CD8-positive, alpha-beta memory T cell (primary cell): ENCODE results near the gene DAB1. TPM values are rescaled to one million over a fixed set of nuclear protein-coding genes. Genes with fewer than 3 reads are reported as not detected.
A peak's percentile ranks its signal among the peaks of the same experiment; 100 is the strongest.

Experiments used
- CTCF ChIA-PET: fragments of 350-600 bp; sonication (Branson Sonifier 250); formaldehyde crosslinking; loops from one replicate; lab custom pipeline; 2021; ENCODE audit warnings: antibody characterized with exemption; lab: Charles Lee
- POLR2A ChIA-PET: fragments of 350-600 bp; sonication (Branson Sonifier 250); formaldehyde crosslinking; loops from one replicate; lab custom pipeline; 2021; ENCODE audit warnings: antibody characterized with exemption; lab: Charles Lee
- DNase-seq, 5 donors: peaks; one replicate each; pipeline versions ENCODE4 v3.0.0 to v3.0.0-alpha.2; 2020 to 2022; ENCODE audit warnings: mixed read lengths in 1 of 5
- H3K27ac ChIP-seq: one replicate; pipeline ENCODE4 v1.7.0; 2013; ENCODE audit warnings: low read depth, mild to moderate bottlenecking, low read length, moderate library complexity
- H3K27me3 ChIP-seq: 2 replicates; pipeline ENCODE4 v1.7.0; 2013; ENCODE audit warnings: low read length, mild to moderate bottlenecking; ENCODE audit not compliant: insufficient read depth, poor library complexity, severe bottlenecking
- H3K36me3 ChIP-seq: 2 replicates; pipeline ENCODE4 v1.7.0; 2013; ENCODE audit warnings: mild to moderate bottlenecking, low read length, moderate library complexity; ENCODE audit not compliant: insufficient read depth
- H3K4me1 ChIP-seq: 2 replicates; pipeline ENCODE4 v1.7.0; 2013; ENCODE audit warnings: mild to moderate bottlenecking, low read length, moderate library complexity; ENCODE audit not compliant: insufficient read depth
- H3K4me3 ChIP-seq: 2 replicates; pipeline ENCODE4 v1.7.0; 2013; ENCODE audit warnings: mild to moderate bottlenecking, low read length
- H3K9me3 ChIP-seq: 2 replicates; pipeline ENCODE4 v1.7.0; 2013; ENCODE audit warnings: mild to moderate bottlenecking, low read length
- H3K27ac Mint-ChIP-seq, 8 donors: one replicate each; pipeline ENCODE4 v1.8.0; 2020 to 2021; ENCODE audit warnings: mixed read lengths in 8 of 8, mild to moderate bottlenecking in 6 of 8, inconsistent platforms in 3 of 8, moderate library complexity in 3 of 8
- H3K27me3 Mint-ChIP-seq, 2 donors: one replicate each; pipeline ENCODE4 v1.8.0; 2020 to 2021; ENCODE audit warnings: mixed read lengths in 2 of 2, mild to moderate bottlenecking in 1 of 2, moderate library complexity in 1 of 2
- H3K36me3 Mint-ChIP-seq, 3 donors: one replicate each; pipeline ENCODE4 v1.8.0; 2020 to 2021; ENCODE audit warnings: mixed read lengths in 3 of 3, inconsistent platforms in 1 of 3, mild to moderate bottlenecking in 1 of 3
- H3K4me1 Mint-ChIP-seq, 3 donors: one replicate each; pipeline ENCODE4 v1.8.0; 2020 to 2021; ENCODE audit warnings: mixed read lengths in 3 of 3, inconsistent platforms in 1 of 3, mild to moderate bottlenecking in 1 of 3
- H3K4me3 Mint-ChIP-seq, 7 donors: one replicate each; pipeline ENCODE4 v1.8.0; 2020 to 2021; ENCODE audit warnings: mixed read lengths in 7 of 7, mild to moderate bottlenecking in 6 of 7, moderate library complexity in 4 of 7, inconsistent platforms in 2 of 7
- H3K9me3 Mint-ChIP-seq, 5 donors: one replicate each; pipeline ENCODE4 v1.8.0; 2020 to 2022; ENCODE audit warnings: mixed read lengths in 5 of 5, mild to moderate bottlenecking in 3 of 5, moderate library complexity in 2 of 5, inconsistent platforms in 1 of 5
- polyA plus RNA-seq: library from polyadenylated mRNA; unstranded; fragments of 300-500 nt; fragmentation: Illumina TruSeq; gene quantifications from one replicate; pipeline ENCODE4 v1.2.3, GENCODE V29; 2021
- total RNA-seq, 2 experiments: library from RNA; stranded (reverse); gene quantifications; one replicate each; pipeline ENCODE4 v1.2.3, GENCODE V29; 2021

DAB1 gene
- total RNA-seq: under 1 TPM in 1 of 2 experiments, not detected in 1; 0.09 TPM
- 1.7 TPM for polyA plus RNA-seq

- H3K36me3 Mint-ChIP-seq: no peaks in the 10 kb centered on the region
- H3K27ac Mint-ChIP-seq: no peak within 1 kb of the TSS
- Histone ChIP-seq H3K36me3 (no peaks in the 10 kb centered on the region), H3K4me1 (no peaks in the 10 kb centered on the region), H3K27ac (no peak within 1 kb of the TSS), H3K27me3 (peaks cover 7% of the 10 kb centered on the region), H3K4me3 (no peak within 1 kb of the TSS), H3K9me3 (no peaks in the 10 kb centered on the region)
- CTCF ChIA-PET: no interaction called here
- peaks cover 4 to 11% (median 8%) of the 10 kb centered on the region in 3 donors for H3K4me1 Mint-ChIP-seq
- POLR2A ChIA-PET: no interaction called here
- peaks cover 45 to 62% of the 10 kb centered on the region in 2 donors for H3K27me3 Mint-ChIP-seq
- DNase-seq: no peak
- peak within 1 kb of the TSS in 6 of 7 donors; percentile 30 to 87 (median 74) for H3K4me3 Mint-ChIP-seq
- peaks cover 0 to 2% (median 0%) of the 10 kb centered on the region in 5 donors for H3K9me3 Mint-ChIP-seq
Measured at GRCh38 chr1:57423656-57424211, at the start of gene DAB1. Gene DAB1 (minus strand): TSS chr1:57424060. CDS start chr1:57291030, 133,030 bp downstream.

- H3K9me3 Mint-ChIP-seq: peaks cover 0 to 17% (median 0%) of the 10 kb centered on the region in 5 donors
Measured at GRCh38 chr1:57473448-57473847, 49.6 kb upstream of the DAB1 start.

GRCh38 chr1:57471995-57472394 is 48.1 kb upstream of the DAB1 start:
- H3K27me3 Mint-ChIP-seq: peaks cover 0 to 3% of the 10 kb centered on the region in 2 donors
- no peaks in the 10 kb centered on the region for H3K36me3 ChIP-seq
- POLR2A ChIA-PET: no interaction called here
- no peak overlapping the region for H3K4me3 Mint-ChIP-seq
- CTCF ChIA-PET: no interaction called here
- no peaks in the 10 kb centered on the region for H3K36me3 Mint-ChIP-seq
- no peak for DNase-seq
- H3K27ac ChIP-seq: no peak overlapping the region
- H3K27ac Mint-ChIP-seq: no peak overlapping the region
- H3K27me3 ChIP-seq: no peaks in the 10 kb centered on the region
- peaks cover 0 to 13% (median 0%) of the 10 kb centered on the region in 5 donors for H3K9me3 Mint-ChIP-seq
- H3K4me3 ChIP-seq: no peak overlapping the region
- H3K9me3 ChIP-seq: no peaks in the 10 kb centered on the region
- H3K4me1 Mint-ChIP-seq: no peaks in the 10 kb centered on the region
- H3K4me1 ChIP-seq: no peaks in the 10 kb centered on the region

More at GRCh38 chr1:57473448-57473847, 49.6 kb upstream of the DAB1 start:
- Histone ChIP-seq H3K36me3 (no peaks in the 10 kb centered on the region), H3K27me3 (no peaks in the 10 kb centered on the region), H3K4me1 (no peaks in the 10 kb centered on the region), H3K27ac (no peak overlapping the region), H3K4me3 (no peak overlapping the region), H3K9me3 (no peaks in the 10 kb centered on the region)
- no peaks in the 10 kb centered on the region for H3K36me3 Mint-ChIP-seq
- no peak overlapping the region for H3K4me3 Mint-ChIP-seq
- CTCF ChIA-PET: no interaction called here
- POLR2A ChIA-PET: no interaction called here
- H3K4me1 Mint-ChIP-seq: no peaks in the 10 kb centered on the region
- no peak overlapping the region for H3K27ac Mint-ChIP-seq
- no peak for DNase-seq
- H3K27me3 Mint-ChIP-seq: no peaks in the 10 kb centered on the region

GRCh38 chr1:57470036-57470435 is 46.2 kb upstream of the DAB1 start:
- H3K9me3 ChIP-seq: no peaks in the 10 kb centered on the region
- no peaks in the 10 kb centered on the region for H3K27me3 ChIP-seq
- no peak overlapping the region for H3K4me3 ChIP-seq
- H3K4me3 Mint-ChIP-seq: no peak overlapping the region
- no peak overlapping the region for H3K27ac Mint-ChIP-seq
- DNase-seq: no peak
- peaks cover 0 to 3% of the 10 kb centered on the region in 2 donors for H3K27me3 Mint-ChIP-seq
- H3K9me3 Mint-ChIP-seq: peaks cover 0 to 13% (median 0%) of the 10 kb centered on the region in 5 donors
- H3K27ac ChIP-seq: no peak overlapping the region
- H3K36me3 ChIP-seq: no peaks in the 10 kb centered on the region
- no peaks in the 10 kb centered on the region for H3K36me3 Mint-ChIP-seq
- no peaks in the 10 kb centered on the region for H3K4me1 ChIP-seq
- CTCF ChIA-PET: no interaction called here
- POLR2A ChIA-PET: no interaction called here
- H3K4me1 Mint-ChIP-seq: no peaks in the 10 kb centered on the region

- H3K27ac ChIP-seq: no peak overlapping the region
- Mint-ChIP-seq H3K4me3 (no peak overlapping the region), H3K27me3 (peaks cover 0 to 3% of the 10 kb centered on the region in 2 donors), H3K36me3 (no peaks in the 10 kb centered on the region), H3K4me1 (no peaks in the 10 kb centered on the region), H3K27ac (no peak overlapping the region), H3K9me3 (peaks cover 0 to 13% (median 0%) of the 10 kb centered on the region in 5 donors)
- H3K4me3 ChIP-seq: no peak overlapping the region
- no peak for DNase-seq
- POLR2A ChIA-PET: no interaction called here
- no peaks in the 10 kb centered on the region for H3K27me3 ChIP-seq
- CTCF ChIA-PET: no interaction called here
- H3K36me3 ChIP-seq: no peaks in the 10 kb centered on the region
- no peaks in the 10 kb centered on the region for H3K9me3 ChIP-seq
- no peaks in the 10 kb centered on the region for H3K4me1 ChIP-seq
Measured at GRCh38 chr1:57468641-57469523, 45.0 kb upstream of the DAB1 start.

- Histone ChIP-seq H3K36me3 (no peaks in the 10 kb centered on the region), H3K4me3 (no peak overlapping the region), H3K4me1 (no peaks in the 10 kb centered on the region), H3K27ac (no peak overlapping the region), H3K27me3 (no peaks in the 10 kb centered on the region), H3K9me3 (no peaks in the 10 kb centered on the region)
- Mint-ChIP-seq H3K36me3 (no peaks in the 10 kb centered on the region), H3K27ac (no peak overlapping the region), H3K4me1 (no peaks in the 10 kb centered on the region), H3K4me3 (no peak overlapping the region), H3K9me3 (peaks cover 0 to 13% (median 0%) of the 10 kb centered on the region in 5 donors), H3K27me3 (peaks cover 0 to 3% of the 10 kb centered on the region in 2 donors)
- no peak for DNase-seq
- POLR2A ChIA-PET: no interaction called here
- CTCF ChIA-PET: no interaction called here
Measured at GRCh38 chr1:57467830-57468229, 44.0 kb upstream of the DAB1 start.

- Histone ChIP-seq H3K27ac (no peak overlapping the region), H3K9me3 (no peaks in the 10 kb centered on the region), H3K4me3 (no peak overlapping the region), H3K4me1 (no peaks in the 10 kb centered on the region), H3K36me3 (no peaks in the 10 kb centered on the region), H3K27me3 (no peaks in the 10 kb centered on the region)
- Mint-ChIP-seq H3K4me3 (no peak overlapping the region), H3K9me3 (peaks cover 0 to 5% (median 0%) of the 10 kb centered on the region in 5 donors), H3K27ac (no peak overlapping the region), H3K36me3 (no peaks in the 10 kb centered on the region), H3K27me3 (peaks cover 0 to 3% of the 10 kb centered on the region in 2 donors), H3K4me1 (no peaks in the 10 kb centered on the region)
- POLR2A ChIA-PET: interaction anchor here (0.6 kb wide), 1 partner anchor 223 kb away, joined by 8 read pairs; no protein-coding TSS in a partner anchor
- DNase-seq: no peak
- CTCF ChIA-PET: interaction anchor here (0.7 to 1.0 kb wide), 2 partner anchors 14 to 219 kb away, joined by 3 read pairs; no protein-coding TSS in a partner anchor
Measured at GRCh38 chr1:57464756-57465155, 40.9 kb upstream of the DAB1 start.

GRCh38 chr1:57463343-57463742 is 39.5 kb upstream of the DAB1 start:
- H3K9me3 ChIP-seq: no peaks in the 10 kb centered on the region
- Mint-ChIP-seq H3K27ac (no peak overlapping the region), H3K36me3 (no peaks in the 10 kb centered on the region), H3K4me1 (no peaks in the 10 kb centered on the region), H3K4me3 (no peak overlapping the region), H3K9me3 (peaks cover 0 to 4% (median 0%) of the 10 kb centered on the region in 5 donors), H3K27me3 (peaks cover 0 to 3% of the 10 kb centered on the region in 2 donors)
- no peak for DNase-seq
- H3K4me1 ChIP-seq: no peaks in the 10 kb centered on the region
- no peaks in the 10 kb centered on the region for H3K27me3 ChIP-seq
- no peak overlapping the region for H3K4me3 ChIP-seq
- ChIA-PET CTCF (no interaction called here), POLR2A (no interaction called here)
- H3K27ac ChIP-seq: no peak overlapping the region
- H3K36me3 ChIP-seq: no peaks in the 10 kb centered on the region
